Measurements from ENCODE around the gene PTPRT. TPM values are rescaled to one million over a fixed set of nuclear protein-coding genes. Genes with fewer than 3 reads are reported as not detected.

Gene PTPRT
- total RNA-seq, 1 experiment from 2014 or later = 0.20 TPM

GRCh38 chr20:43151901-43152300 lies 37.8 kb downstream of the PTPRT start:
- no peaks in the 10 kb centered on the region for H3K9me3 ChIP-seq
- Mint-ChIP-seq H3K4me1 (ENCODE audit: low read depth, unreplicated experiment) (no peaks in the 10 kb centered on the region), H3K27me3 (ENCODE audit: insufficient read depth, unreplicated experiment) (peaks cover 6% of the 10 kb centered on the region), H3K27ac (ENCODE audit: unreplicated experiment) (no peak overlapping the region), H3K36me3 (ENCODE audit: insufficient read depth, unreplicated experiment) (no peaks in the 10 kb centered on the region), H3K4me3 (ENCODE audit: unreplicated experiment) (no peak overlapping the region), H3K9me3 (ENCODE audit: unreplicated experiment) (no peaks in the 10 kb centered on the region)
- TF ChIP-seq CTCF (IDR thresholded peaks at IDR 0.05; ENCODE audit: insufficient read depth in 1 of 2, low read depth in 1 of 2, low read length in 1 of 2, severe bottlenecking in 1 of 2, unreplicated experiment in 1 of 2) = no peak
- CTCF ChIA-PET = no interaction called here
- H3K36me3 ChIP-seq (ENCODE audit: control insufficient read depth, insufficient read depth, low read length) = no peaks in the 10 kb centered on the region
- DNase-seq = no peak
- intact Hi-C loops (cut with micrococcal nuclease; ENCODE audit: unreplicated experiment) = no loop called here
- H3K4me1 ChIP-seq = no peaks in the 10 kb centered on the region
- H3K4me3 ChIP-seq (ENCODE audit: low read depth, low read length) = no peak overlapping the region
- POLR2A ChIA-PET = no interaction called here
- no peaks in the 10 kb centered on the region for H3K27me3 ChIP-seq (replicated peaks; ENCODE audit: control insufficient read depth, insufficient read depth, low read length)
- no TSS peak for BruUV-seq (replicated peaks)

- H3K36me3 Mint-ChIP-seq (ENCODE audit: insufficient read depth, unreplicated experiment) = no peaks in the 10 kb centered on the region
- CTCF ChIA-PET = no interaction called here
Observed at GRCh38 chr20:43151256-43151655, 38.5 kb downstream of the PTPRT start.

GRCh38 chr20:43140726-43141125 lies 49.0 kb downstream of the PTPRT start:
- POLR2A ChIA-PET = no interaction called here
- no peaks in the 10 kb centered on the region for H3K36me3 Mint-ChIP-seq (ENCODE audit: insufficient read depth, unreplicated experiment)
- CTCF ChIA-PET = no interaction called here
- H3K4me1 Mint-ChIP-seq (ENCODE audit: low read depth, unreplicated experiment) = peaks cover 15% of the 10 kb centered on the region
- peaks cover 27% of the 10 kb centered on the region for H3K4me1 ChIP-seq
- peaks cover 13% of the 10 kb centered on the region for H3K9me3 Mint-ChIP-seq (ENCODE audit: unreplicated experiment)
- no peak overlapping the region for H3K4me3 ChIP-seq (ENCODE audit: low read depth, low read length)
- no peaks in the 10 kb centered on the region for H3K27me3 Mint-ChIP-seq (ENCODE audit: insufficient read depth, unreplicated experiment)
- no peaks in the 10 kb centered on the region for H3K27me3 ChIP-seq (replicated peaks; ENCODE audit: control insufficient read depth, insufficient read depth, low read length)
- no peaks in the 10 kb centered on the region for H3K9me3 ChIP-seq
- no peak overlapping the region for H3K4me3 Mint-ChIP-seq (ENCODE audit: unreplicated experiment)
- TF ChIP-seq CTCF (IDR thresholded peaks at IDR 0.05; ENCODE audit: insufficient read depth in 1 of 2, low read depth in 1 of 2, low read length in 1 of 2, severe bottlenecking in 1 of 2, unreplicated experiment in 1 of 2) = no peak
- BruUV-seq (replicated peaks) = no TSS peak
- no peak overlapping the region for H3K27ac Mint-ChIP-seq (ENCODE audit: unreplicated experiment)
- no peaks in the 10 kb centered on the region for H3K36me3 ChIP-seq (ENCODE audit: control insufficient read depth, insufficient read depth, low read length)
- intact Hi-C loops (cut with micrococcal nuclease; ENCODE audit: unreplicated experiment) = no loop called here
- DNase-seq = no peak

More at GRCh38 chr20:43151256-43151655, 38.5 kb downstream of the PTPRT start:
- Histone ChIP-seq H3K27me3 (replicated peaks; ENCODE audit: control insufficient read depth, insufficient read depth, low read length) (no peaks in the 10 kb centered on the region), H3K4me1 (no peaks in the 10 kb centered on the region), H3K36me3 (ENCODE audit: control insufficient read depth, insufficient read depth, low read length) (no peaks in the 10 kb centered on the region), H3K4me3 (ENCODE audit: low read depth, low read length) (no peak overlapping the region), H3K9me3 (no peaks in the 10 kb centered on the region)
- DNase-seq = no peak
- intact Hi-C loops (cut with micrococcal nuclease; ENCODE audit: unreplicated experiment) = no loop called here
- peaks cover under 1% of the 10 kb centered on the region for H3K4me1 Mint-ChIP-seq (ENCODE audit: low read depth, unreplicated experiment)
- no peak overlapping the region for H3K27ac Mint-ChIP-seq (ENCODE audit: unreplicated experiment)
- POLR2A ChIA-PET = no interaction called here
- no peaks in the 10 kb centered on the region for H3K9me3 Mint-ChIP-seq (ENCODE audit: unreplicated experiment)
- H3K27me3 Mint-ChIP-seq (ENCODE audit: insufficient read depth, unreplicated experiment) = peaks cover 6% of the 10 kb centered on the region
- no peak overlapping the region for H3K4me3 Mint-ChIP-seq (ENCODE audit: unreplicated experiment)
- no TSS peak for BruUV-seq (replicated peaks)
- no peak for TF ChIP-seq CTCF (IDR thresholded peaks at IDR 0.05; ENCODE audit: insufficient read depth in 1 of 2, low read depth in 1 of 2, low read length in 1 of 2, severe bottlenecking in 1 of 2, unreplicated experiment in 1 of 2)
